Suprapubic skin (tissue), 4 donors: ENCODE results near the gene DAAM1. TPM values are rescaled to one million over a fixed set of nuclear protein-coding genes. Genes with fewer than 3 reads are reported as not detected.
A peak's percentile ranks its signal among the peaks of the same experiment; 100 is the strongest.

ENCODE experiments used
- DNase-seq, 2 donors: peaks; one replicate each; pipeline ENCODE4 v3.0.0-alpha.2; 2019; ENCODE audit warnings: low spot score in 2 of 2
- H3K27ac ChIP-seq: fragments of 200-600 bp; sonication (generic); one replicate; pipeline ENCODE4 v1.5.1; 2019
- H3K27me3 ChIP-seq: fragments of 200-600 bp; sonication (generic); one replicate; pipeline ENCODE4 v1.5.1; 2019
- H3K36me3 ChIP-seq: fragments of 200-600 bp; sonication (generic); one replicate; pipeline ENCODE4 v1.5.1; 2019
- H3K4me1 ChIP-seq: fragments of 200-600 bp; sonication (generic); one replicate; pipeline ENCODE4 v1.5.1; 2019
- H3K4me3 ChIP-seq: fragments of 200-600 bp; sonication (generic); one replicate; pipeline ENCODE4 v1.5.1; 2019; ENCODE audit warnings: mild to moderate bottlenecking
- H3K9me3 ChIP-seq: fragments of 200-600 bp; sonication (generic); one replicate; pipeline ENCODE4 v1.5.1; 2019
- CTCF ChIP-seq, 2 donors: fragments of 200-600 bp in 1 of 2; fragments of 450-650 bp in 1 of 2; sonication (generic) in 1 of 2; IDR thresholded peaks; one replicate each; pipeline ENCODE4 v1.5.1; 2016 to 2019; ENCODE audit warnings: antibody characterized with exemption in 2 of 2, mild to moderate bottlenecking in 1 of 2, moderate library complexity in 1 of 2
- EP300 ChIP-seq: sonication (generic); formaldehyde crosslinking; IDR thresholded peaks from one replicate; pipeline ENCODE4 v1.6.1; 2017; ENCODE audit warnings: antibody characterized with exemption
- POLR2A ChIP-seq, 2 donors: fragments of 450-650 bp; IDR thresholded peaks; one replicate each; pipeline ENCODE4 v1.6.1; 2017; ENCODE audit warnings: antibody characterized with exemption in 2 of 2, mild to moderate bottlenecking in 2 of 2, moderate library complexity in 2 of 2
- POLR2AphosphoS5 ChIP-seq, 3 donors: sonication (generic); formaldehyde crosslinking; IDR thresholded peaks; one replicate each; pipeline ENCODE4 v1.6.1; 2017; ENCODE audit warnings: antibody characterized with exemption in 3 of 3
- WGBS: methylation state at CpG from one replicate; pipeline ENCODE4 v1.1.5; 2018; 5-methylcytosine and 5-hydroxymethylcytosine counted together
- total RNA-seq, 4 donors: library from RNA; depleted of rRNA; stranded (reverse); fragments of >200 nt; gene quantifications; one replicate each; pipeline ENCODE4 v1.1.0, GENCODE V29; 2016

DAAM1 gene
- total RNA-seq, 4 donors from 2014 or later = 103 to 196 (median 171) TPM

GRCh38 chr14:59190372-59190771, 1.9 kb downstream of the DAAM1 start:
- H3K4me3 ChIP-seq = peak overlapping the region; percentile 92
- 33% methylated on average over 6 of the region's 6 CpGs for WGBS
- no peaks in the 10 kb centered on the region for H3K36me3 ChIP-seq
- no peaks in the 10 kb centered on the region for H3K27me3 ChIP-seq
- H3K27ac ChIP-seq = peak overlapping the region; percentile 99
- no peak for TF ChIP-seq POLR2AphosphoS5 (IDR thresholded peaks at IDR 0.05)
- TF ChIP-seq EP300 = no peak
- no peak for TF ChIP-seq CTCF (IDR thresholded peaks at IDR 0.05)
- no peak for TF ChIP-seq POLR2A (IDR thresholded peaks at IDR 0.05)
- H3K4me1 ChIP-seq = peaks cover 67% of the 10 kb centered on the region
- DNase-seq = no peak
- no peaks in the 10 kb centered on the region for H3K9me3 ChIP-seq

- WGBS = 89% methylated on average over 2 of the region's 2 CpGs
- TF ChIP-seq POLR2AphosphoS5 (IDR thresholded peaks at IDR 0.05) (no peak), EP300 (no peak), POLR2A (IDR thresholded peaks at IDR 0.05) (no peak), CTCF (IDR thresholded peaks at IDR 0.05) (no peak)
- H3K27ac ChIP-seq = no peak overlapping the region
- DNase-seq = no peak
- H3K4me3 ChIP-seq = no peak overlapping the region
- H3K9me3 ChIP-seq = no peaks in the 10 kb centered on the region
- H3K36me3 ChIP-seq = no peaks in the 10 kb centered on the region
- H3K27me3 ChIP-seq = no peaks in the 10 kb centered on the region
- H3K4me1 ChIP-seq = peaks cover 48% of the 10 kb centered on the region
Observed at GRCh38 chr14:59195912-59196311, 7.4 kb downstream of the DAAM1 start.

- Histone ChIP-seq H3K27ac (no peak overlapping the region), H3K36me3 (no peaks in the 10 kb centered on the region)
- DNase-seq = no peak
Observed at GRCh38 chr14:59197695-59198262, 9.3 kb downstream of the DAAM1 start.

GRCh38 chr14:59199205-59199604, 10.7 kb downstream of the DAAM1 start:
- Histone ChIP-seq H3K9me3 (no peaks in the 10 kb centered on the region), H3K36me3 (no peaks in the 10 kb centered on the region), H3K4me1 (peaks cover 18% of the 10 kb centered on the region), H3K4me3 (no peak overlapping the region), H3K27ac (no peak overlapping the region), H3K27me3 (no peaks in the 10 kb centered on the region)
- WGBS = 77% methylated on average over 5 of the region's 5 CpGs
- no peak for DNase-seq
- TF ChIP-seq POLR2A (IDR thresholded peaks at IDR 0.05) (no peak), EP300 (no peak), CTCF (IDR thresholded peaks at IDR 0.05) (no peak), POLR2AphosphoS5 (IDR thresholded peaks at IDR 0.05) (no peak)

More at GRCh38 chr14:59197695-59198262, 9.3 kb downstream of the DAAM1 start:
- no peak for TF ChIP-seq EP300
- no peak for TF ChIP-seq POLR2AphosphoS5 (IDR thresholded peaks at IDR 0.05)
- TF ChIP-seq CTCF (IDR thresholded peaks at IDR 0.05) = no peak
- TF ChIP-seq POLR2A (IDR thresholded peaks at IDR 0.05) = no peak
- peaks cover 31% of the 10 kb centered on the region for H3K4me1 ChIP-seq
- WGBS = 84% methylated on average over 5 of the region's 5 CpGs
- no peaks in the 10 kb centered on the region for H3K9me3 ChIP-seq
- H3K4me3 ChIP-seq = no peak overlapping the region
- H3K27me3 ChIP-seq = no peaks in the 10 kb centered on the region

GRCh38 chr14:59199614-59200013, 11.1 kb downstream of the DAAM1 start:
- 33% methylated on average over 1 of the region's 1 CpG for WGBS
- Histone ChIP-seq H3K4me3 (no peak overlapping the region), H3K27me3 (no peaks in the 10 kb centered on the region), H3K4me1 (peaks cover 14% of the 10 kb centered on the region), H3K36me3 (no peaks in the 10 kb centered on the region), H3K9me3 (no peaks in the 10 kb centered on the region), H3K27ac (no peak overlapping the region)
- TF ChIP-seq POLR2A (IDR thresholded peaks at IDR 0.05) = no peak
- no peak for TF ChIP-seq EP300
- no peak for TF ChIP-seq POLR2AphosphoS5 (IDR thresholded peaks at IDR 0.05)
- TF ChIP-seq CTCF (IDR thresholded peaks at IDR 0.05) = no peak
- DNase-seq = no peak
